ENCODE measurements around the gene SPG21. TPM values are rescaled to one million over a fixed set of nuclear protein-coding genes. Genes with fewer than 3 reads are reported as not detected.
A peak's percentile ranks its signal among the peaks of the same experiment; 100 is the strongest.

The SPG21 gene
- total and polyA plus RNA-seq, 2 of the 4 experiments (the other 2 are of a cell fraction), result 59.9 to 60.8 TPM

DNA sequence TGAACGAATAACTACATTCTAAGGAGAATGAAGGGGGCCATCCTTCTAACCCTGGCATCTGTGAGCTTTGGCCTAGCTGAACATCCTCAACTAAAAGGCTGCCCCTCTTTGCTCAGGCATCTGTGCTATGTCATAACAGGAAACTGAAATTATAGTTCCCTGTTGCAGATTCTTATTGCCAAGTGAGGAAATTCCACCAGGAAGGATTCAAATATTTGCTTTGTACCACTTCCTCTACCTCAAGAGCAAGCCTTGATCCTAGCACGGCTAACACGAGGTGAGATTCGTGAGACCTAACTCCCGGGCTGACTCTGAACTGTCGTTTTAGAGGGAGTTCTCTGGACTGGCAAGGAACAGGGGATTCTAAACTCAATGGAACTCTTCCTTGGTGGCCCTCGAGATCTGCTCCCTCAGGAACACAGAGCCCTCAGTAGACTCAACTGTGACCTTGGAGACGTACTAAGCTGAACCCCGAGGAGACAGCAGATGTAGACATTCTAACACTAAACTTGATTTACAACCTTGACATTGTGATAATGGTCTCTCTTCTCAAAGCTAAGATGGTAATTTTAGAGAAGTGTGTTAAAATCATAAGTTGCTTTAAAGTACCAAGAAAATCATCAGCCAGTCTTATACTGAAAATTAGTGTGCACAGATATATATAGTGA lies 4.2 kb downstream of the SPG21 start (continued):
- TF ChIP-seq RAD21 (IDR thresholded peaks at IDR 0.05; ENCODE audit: low read length), result no peak
- TF ChIP-seq MAFK (IDR thresholded peaks at IDR 0.05; ENCODE audit: low read depth, low read length), result no peak

DNA sequence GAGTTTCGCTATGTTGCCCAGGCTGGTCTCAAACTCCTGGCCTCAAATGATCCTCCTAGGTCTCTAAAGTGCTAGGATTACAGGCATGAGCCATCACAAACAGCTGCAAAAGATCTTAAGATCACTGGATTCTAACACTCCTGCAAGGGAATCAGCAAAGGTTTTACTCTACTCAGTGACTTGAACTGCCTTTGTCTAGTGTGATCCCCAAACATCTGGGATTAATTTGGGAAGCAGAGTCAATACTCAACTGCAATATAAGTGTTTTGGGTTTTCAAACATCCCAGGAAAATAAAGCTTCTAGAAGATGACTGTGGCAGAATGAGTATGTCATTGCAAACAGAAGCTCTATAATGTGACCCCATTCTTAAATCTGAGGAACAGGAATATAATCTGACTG lies 7.2 kb downstream of the SPG21 start:
- no CpG with 5 or more reads among the region's 1 CpG for WGBS, 2 experiments (ENCODE audit: extremely low coverage in 2 of 2, insufficient read length in 1 of 2)
- CTCF ChIA-PET, result no interaction called here
- TF ChIP-seq BHLHE40 (IDR thresholded peaks at IDR 0.05; ENCODE audit: low read depth, low read length) (no peak), MAFK (IDR thresholded peaks at IDR 0.05; ENCODE audit: low read depth, low read length) (no peak), SMC3 (IDR thresholded peaks at IDR 0.05; ENCODE audit: low read depth, low read length) (no peak), FOS (IDR thresholded peaks at IDR 0.05; ENCODE audit: low read depth, low read length) (no peak), MAZ (IDR thresholded peaks at IDR 0.05; ENCODE audit: borderline replicate concordance, low read depth, low read length) (no peak), RCOR1 (IDR thresholded peaks at IDR 0.05; ENCODE audit: insufficient replicate concordance, low read length) (no peak), RAD21 (IDR thresholded peaks at IDR 0.05; ENCODE audit: low read length) (no peak), POLR2A (IDR thresholded peaks at IDR 0.05; ENCODE audit: low read depth, low read length) (no peak), CHD1 (IDR thresholded peaks at IDR 0.05; ENCODE audit: low read depth, low read length) (no peak), MXI1 (IDR thresholded peaks at IDR 0.05; ENCODE audit: borderline replicate concordance, low read depth, low read length) (no peak)
- TF ChIP-seq, protein P1, sequence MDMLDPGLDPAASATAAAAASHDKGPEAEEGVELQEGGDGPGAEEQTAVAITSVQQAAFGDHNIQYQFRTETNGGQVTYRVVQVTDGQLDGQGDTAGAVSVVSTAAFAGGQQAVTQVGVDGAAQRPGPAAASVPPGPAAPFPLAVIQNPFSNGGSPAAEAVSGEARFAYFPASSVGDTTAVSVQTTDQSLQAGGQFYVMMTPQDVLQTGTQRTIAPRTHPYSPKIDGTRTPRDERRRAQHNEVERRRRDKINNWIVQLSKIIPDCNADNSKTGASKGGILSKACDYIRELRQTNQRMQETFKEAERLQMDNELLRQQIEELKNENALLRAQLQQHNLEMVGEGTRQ (IDR thresholded peaks at IDR 0.05; ENCODE audit: low read depth, low read length), result no peak
- TF ChIP-seq, protein P2, sequence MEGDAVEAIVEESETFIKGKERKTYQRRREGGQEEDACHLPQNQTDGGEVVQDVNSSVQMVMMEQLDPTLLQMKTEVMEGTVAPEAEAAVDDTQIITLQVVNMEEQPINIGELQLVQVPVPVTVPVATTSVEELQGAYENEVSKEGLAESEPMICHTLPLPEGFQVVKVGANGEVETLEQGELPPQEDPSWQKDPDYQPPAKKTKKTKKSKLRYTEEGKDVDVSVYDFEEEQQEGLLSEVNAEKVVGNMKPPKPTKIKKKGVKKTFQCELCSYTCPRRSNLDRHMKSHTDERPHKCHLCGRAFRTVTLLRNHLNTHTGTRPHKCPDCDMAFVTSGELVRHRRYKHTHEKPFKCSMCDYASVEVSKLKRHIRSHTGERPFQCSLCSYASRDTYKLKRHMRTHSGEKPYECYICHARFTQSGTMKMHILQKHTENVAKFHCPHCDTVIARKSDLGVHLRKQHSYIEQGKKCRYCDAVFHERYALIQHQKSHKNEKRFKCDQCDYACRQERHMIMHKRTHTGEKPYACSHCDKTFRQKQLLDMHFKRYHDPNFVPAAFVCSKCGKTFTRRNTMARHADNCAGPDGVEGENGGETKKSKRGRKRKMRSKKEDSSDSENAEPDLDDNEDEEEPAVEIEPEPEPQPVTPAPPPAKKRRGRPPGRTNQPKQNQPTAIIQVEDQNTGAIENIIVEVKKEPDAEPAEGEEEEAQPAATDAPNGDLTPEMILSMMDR (conservative IDR thresholded peaks at IDR 0.05; ENCODE audit: low read depth, low read length), result no peak
- TF ChIP-seq, protein P3, sequence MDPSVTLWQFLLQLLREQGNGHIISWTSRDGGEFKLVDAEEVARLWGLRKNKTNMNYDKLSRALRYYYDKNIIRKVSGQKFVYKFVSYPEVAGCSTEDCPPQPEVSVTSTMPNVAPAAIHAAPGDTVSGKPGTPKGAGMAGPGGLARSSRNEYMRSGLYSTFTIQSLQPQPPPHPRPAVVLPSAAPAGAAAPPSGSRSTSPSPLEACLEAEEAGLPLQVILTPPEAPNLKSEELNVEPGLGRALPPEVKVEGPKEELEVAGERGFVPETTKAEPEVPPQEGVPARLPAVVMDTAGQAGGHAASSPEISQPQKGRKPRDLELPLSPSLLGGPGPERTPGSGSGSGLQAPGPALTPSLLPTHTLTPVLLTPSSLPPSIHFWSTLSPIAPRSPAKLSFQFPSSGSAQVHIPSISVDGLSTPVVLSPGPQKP (IDR thresholded peaks at IDR 0.05; ENCODE audit: borderline replicate concordance, low read depth, low read length), result no peak

More for the DNA sequence above, 7.2 kb downstream of the SPG21 start:
- POLR2A ChIA-PET (ENCODE audit: unreplicated experiment), result no interaction called here
- Histone ChIP-seq H3K79me1 (ENCODE audit: low read depth in 1 of 2, low read length in 2 of 2) (peaks cover 13 to 43% of the 10 kb centered on the region in 2 experiments), H3K23ac (ENCODE audit: low read depth, low read length) (no peak overlapping the region), H3K4ac (ENCODE audit: low read depth, low read length) (no peak overlapping the region), H3K9me3 (ENCODE audit: control insufficient read depth, insufficient read depth, low read length) (no peaks in the 10 kb centered on the region), H2AK5ac (ENCODE audit: low read depth, low read length) (no peak overlapping the region), H3K36me3 (ENCODE audit: control insufficient read depth, insufficient read depth, low read length) (peaks cover 16% of the 10 kb centered on the region), H3K4me2 (ENCODE audit: low read depth, low read length) (no peak overlapping the region), H3K4me3 (ENCODE audit: insufficient read depth, low read depth, low read length) (no peak overlapping the region), H2AK9ac (replicated peaks; ENCODE audit: low read depth, low read length, poor library complexity) (no peak overlapping the region), H4K91ac (ENCODE audit: insufficient read depth, low read depth, low read length) (no peak overlapping the region), H2BK120ac (ENCODE audit: low read depth, low read length) (no peak overlapping the region), H3K9ac (ENCODE audit: low read depth, low read length) (no peak overlapping the region), H2BK5ac (ENCODE audit: low read depth, low read length, poor library complexity, severe bottlenecking) (no peak overlapping the region), H4K20me1 (ENCODE audit: insufficient read depth, low read length) (peaks cover 3% of the 10 kb centered on the region; the same call in 1 of the 2 replicates), H3K27me3 (ENCODE audit: control insufficient read depth, insufficient read depth, low read length) (no peaks in the 10 kb centered on the region), H3K18ac (ENCODE audit: low read depth, low read length) (no peak overlapping the region), H3K56ac (ENCODE audit: extremely low read depth, insufficient read depth, low read length) (no peak overlapping the region), H3K9me1 (ENCODE audit: insufficient read depth, low read length) (peaks cover 11% of the 10 kb centered on the region), H3K27ac (ENCODE audit: insufficient read depth, low read length) (no peak overlapping the region), H2BK15ac (ENCODE audit: low read depth, low read length) (no peak overlapping the region), H2AFZ (replicated peaks; ENCODE audit: low read length, poor library complexity) (no peak overlapping the region), H3K4me1 (ENCODE audit: control insufficient read depth, insufficient read depth, low read length) (peaks cover 9% of the 10 kb centered on the region), H3K14ac (replicated peaks; ENCODE audit: low read depth, low read length) (no peak overlapping the region), H4K8ac (ENCODE audit: low read depth in 2 of 2, low read length in 2 of 2) (no peak overlapping the region), H4K5ac (ENCODE audit: low read depth, low read length) (no peak overlapping the region), H2BK20ac (ENCODE audit: low read depth, low read length) (no peak overlapping the region)
- ATAC-seq (ENCODE audit: low read depth) (peak; percentile 6; the same call in 1 of the 2 replicates), DNase-seq (peak; percentile 49)
- dilution Hi-C loops (cut with HindIII; ENCODE audit: low sequenced_read_pairs, unreplicated experiment), result no loop called here
- intact Hi-C loops (cut with micrococcal nuclease), result no loop called here
- BruUV-seq (replicated peaks), result no TSS peak
- in situ Hi-C loops (cut with MboI; ENCODE audit: low sequenced_read_pairs), result no loop called here
